Natural killer cell (primary cell): Measurements from ENCODE around the gene SLC25A10. TPM values are rescaled to one million over a fixed set of nuclear protein-coding genes. Genes with fewer than 3 reads are reported as not detected.

Source experiments
- ATAC-seq, 3 donors: fragments of 150-1000 bp in 2 of 3; fragments of 200-7000 bp in 1 of 3; cut with Tn5 transposase; 1 replicate in 1 of 3; 2 replicates in 2 of 3; pipeline ENCODE4 v1.10.0; 2021; ENCODE audit warnings: mild to moderate bottlenecking in 2 of 3, moderate library complexity in 2 of 3
- DNase-seq, 2 donors: peaks; one replicate each; pipeline versions ENCODE4 v3.0.0 to v3.0.0-alpha.2; 2013 to 2021; ENCODE audit warnings: mixed read lengths in 1 of 2
- H3K27ac ChIP-seq: one replicate; pipeline ENCODE4 v1.5.1; 2013; ENCODE audit warnings: mild to moderate bottlenecking, low read length
- H3K27me3 ChIP-seq: one replicate; pipeline ENCODE4 v1.6.1; 2013; ENCODE audit warnings: low read length; ENCODE audit not compliant: control insufficient read depth, insufficient read depth
- H3K36me3 ChIP-seq: one replicate; pipeline ENCODE4 v1.6.1; 2013; ENCODE audit warnings: low read length; ENCODE audit not compliant: control insufficient read depth, insufficient read depth
- H3K4me1 ChIP-seq: one replicate; pipeline ENCODE4 v1.6.1; 2013; ENCODE audit warnings: low read length; ENCODE audit not compliant: control insufficient read depth, insufficient read depth
- H3K4me3 ChIP-seq: one replicate; pipeline ENCODE4 v1.5.1; 2013; ENCODE audit warnings: low read length
- H3K9me3 ChIP-seq: one replicate; pipeline ENCODE4 v1.6.1; 2013; ENCODE audit warnings: low read length; ENCODE audit not compliant: control insufficient read depth, insufficient read depth
- H3K27ac Mint-ChIP-seq, 2 donors: one replicate each; pipeline ENCODE4 v1.8.0; 2022; ENCODE audit warnings: mild to moderate bottlenecking in 2 of 2, mixed read lengths in 2 of 2, moderate library complexity in 1 of 2
- H3K27me3 Mint-ChIP-seq, 2 donors: one replicate each; pipeline ENCODE4 v1.8.0; 2022; ENCODE audit warnings: low read depth in 2 of 2, mixed read lengths in 2 of 2
- H3K36me3 Mint-ChIP-seq: one replicate; pipeline ENCODE4 v1.8.0; 2022; ENCODE audit warnings: mixed read lengths
- H3K4me1 Mint-ChIP-seq, 2 donors: one replicate each; pipeline ENCODE4 v1.8.0; 2022; ENCODE audit warnings: mixed read lengths in 2 of 2
- H3K4me3 Mint-ChIP-seq: one replicate; pipeline ENCODE4 v1.8.0; 2022; ENCODE audit warnings: mild to moderate bottlenecking, moderate library complexity, mixed read lengths
- H3K9me3 Mint-ChIP-seq, 2 donors: one replicate each; pipeline ENCODE4 v1.8.0; 2022; ENCODE audit warnings: mixed read lengths in 2 of 2
- WGBS: methylation state at CpG from one replicate; pipeline ENCODE4 v1.1.7; 2013; ENCODE audit warnings: missing lambda C conversion rate; ENCODE audit not compliant: insufficient coverage; 5-methylcytosine and 5-hydroxymethylcytosine counted together
- intact Hi-C: fragments of 100-400 bp; cut with micrococcal nuclease; formaldehyde crosslinking; loops from one replicate; pipeline ENCODE4 v1.14.2; 2022
- total RNA-seq, 4 donors: library from RNA; stranded (reverse); fragments of 120-200 nt in 1 of 4; gene quantifications; one replicate each; pipeline versions ENCODE4 v1.2.3 to v1.2.4, GENCODE V29; 2013 to 2022
- TF ChIP-seq, protein P1 (sequence below): fragments of 200-600 bp; IDR thresholded peaks from one replicate; pipeline ENCODE4 v1.8.0; 2022; ENCODE audit warnings: antibody characterized with exemption

Gene SLC25A10
- total RNA-seq, 3 donors from 2014 or later (not counting 1 experiment from before 2014, with no cell fraction given) = 5.7 to 6.3 (median 5.8) TPM

DNA sequence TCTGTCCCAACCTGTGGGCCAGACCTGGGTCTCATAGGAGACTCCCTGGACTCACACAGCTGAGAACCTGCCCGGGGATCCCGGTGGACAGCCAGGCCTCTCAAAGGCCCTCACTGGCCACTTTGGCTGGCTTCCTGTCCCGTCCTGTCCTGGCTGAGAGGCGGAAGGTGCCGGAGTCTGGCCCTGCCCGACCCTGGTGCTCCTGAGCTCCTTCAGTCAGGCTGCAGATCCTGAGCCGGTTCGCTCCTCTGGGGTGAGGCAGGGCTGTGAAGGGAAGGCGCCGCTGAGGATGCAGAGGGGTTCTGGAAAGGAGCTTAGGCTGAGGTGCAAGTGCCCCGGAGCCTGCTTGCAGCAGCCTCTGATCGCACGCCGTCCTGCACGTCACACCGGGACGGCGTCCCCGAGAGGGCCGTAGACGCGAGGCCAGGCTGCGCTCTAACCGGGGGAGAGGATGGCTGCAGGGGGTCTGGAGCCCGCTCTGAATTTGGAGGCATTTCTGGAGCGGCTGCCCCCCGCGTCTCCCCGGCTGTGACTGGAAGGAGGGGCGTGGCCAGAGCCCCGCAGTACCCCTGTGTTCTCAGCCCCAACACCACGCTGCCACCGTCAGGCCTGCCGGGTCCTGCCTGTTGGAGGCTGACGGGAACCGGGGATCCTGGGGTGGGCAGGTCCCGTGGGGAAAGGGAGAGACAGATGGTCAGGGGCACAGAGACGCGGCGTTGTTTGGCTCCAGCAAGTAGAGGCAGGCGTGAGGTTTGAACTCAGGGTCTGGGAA lies 24.1 kb upstream of the SLC25A10 start:
- no peaks in the 10 kb centered on the region for H3K27me3 ChIP-seq
- Mint-ChIP-seq H3K9me3 (no peaks in the 10 kb centered on the region), H3K4me3 (no peak overlapping the region), H3K27me3 (no peaks in the 10 kb centered on the region), H3K36me3 (no peaks in the 10 kb centered on the region), H3K27ac (no peak overlapping the region), H3K4me1 (peaks cover 18 to 40% of the 10 kb centered on the region in 2 donors)
- DNase-seq = no peak
- H3K27ac ChIP-seq = no peak overlapping the region
- TF ChIP-seq, protein P1, sequence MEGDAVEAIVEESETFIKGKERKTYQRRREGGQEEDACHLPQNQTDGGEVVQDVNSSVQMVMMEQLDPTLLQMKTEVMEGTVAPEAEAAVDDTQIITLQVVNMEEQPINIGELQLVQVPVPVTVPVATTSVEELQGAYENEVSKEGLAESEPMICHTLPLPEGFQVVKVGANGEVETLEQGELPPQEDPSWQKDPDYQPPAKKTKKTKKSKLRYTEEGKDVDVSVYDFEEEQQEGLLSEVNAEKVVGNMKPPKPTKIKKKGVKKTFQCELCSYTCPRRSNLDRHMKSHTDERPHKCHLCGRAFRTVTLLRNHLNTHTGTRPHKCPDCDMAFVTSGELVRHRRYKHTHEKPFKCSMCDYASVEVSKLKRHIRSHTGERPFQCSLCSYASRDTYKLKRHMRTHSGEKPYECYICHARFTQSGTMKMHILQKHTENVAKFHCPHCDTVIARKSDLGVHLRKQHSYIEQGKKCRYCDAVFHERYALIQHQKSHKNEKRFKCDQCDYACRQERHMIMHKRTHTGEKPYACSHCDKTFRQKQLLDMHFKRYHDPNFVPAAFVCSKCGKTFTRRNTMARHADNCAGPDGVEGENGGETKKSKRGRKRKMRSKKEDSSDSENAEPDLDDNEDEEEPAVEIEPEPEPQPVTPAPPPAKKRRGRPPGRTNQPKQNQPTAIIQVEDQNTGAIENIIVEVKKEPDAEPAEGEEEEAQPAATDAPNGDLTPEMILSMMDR = no peak
- ATAC-seq = no peak
- H3K4me3 ChIP-seq = no peak overlapping the region
- H3K36me3 ChIP-seq = peaks cover 58% of the 10 kb centered on the region
- intact Hi-C loops = no loop called here
- 96% methylated on average over 41 of the region's 41 CpGs for WGBS
- no peaks in the 10 kb centered on the region for H3K9me3 ChIP-seq
- peaks cover 21% of the 10 kb centered on the region for H3K4me1 ChIP-seq

GRCh38 chr17:81688616-81689015 lies 23.5 kb upstream of the SLC25A10 start:
- peaks cover 63% of the 10 kb centered on the region for H3K36me3 ChIP-seq
- ATAC-seq (no peak), DNase-seq (no peak)
- no peaks in the 10 kb centered on the region for H3K27me3 ChIP-seq
- no peaks in the 10 kb centered on the region for H3K9me3 Mint-ChIP-seq
- no peak overlapping the region for H3K4me3 Mint-ChIP-seq
- H3K27ac Mint-ChIP-seq = no peak overlapping the region
- H3K27ac ChIP-seq = no peak overlapping the region
- 95% methylated on average over 14 of the region's 14 CpGs for WGBS
- H3K4me1 Mint-ChIP-seq = peaks cover 18 to 38% of the 10 kb centered on the region in 2 donors
- H3K9me3 ChIP-seq = no peaks in the 10 kb centered on the region
- no peaks in the 10 kb centered on the region for H3K36me3 Mint-ChIP-seq
- H3K27me3 Mint-ChIP-seq = no peaks in the 10 kb centered on the region
- TF ChIP-seq, protein P1 = no peak
- peaks cover 18% of the 10 kb centered on the region for H3K4me1 ChIP-seq
- intact Hi-C loops = no loop called here
- no peak overlapping the region for H3K4me3 ChIP-seq

GRCh38 chr17:81690066-81690465 lies 22.0 kb upstream of the SLC25A10 start:
- H3K4me1 ChIP-seq = peaks cover 9% of the 10 kb centered on the region
- no peak overlapping the region for H3K27ac Mint-ChIP-seq
- H3K4me1 Mint-ChIP-seq = peaks cover 11 to 31% of the 10 kb centered on the region in 2 donors
- WGBS = 94% methylated on average over 18 of the region's 18 CpGs
- no peaks in the 10 kb centered on the region for H3K9me3 Mint-ChIP-seq
- H3K36me3 ChIP-seq = peaks cover 77% of the 10 kb centered on the region
- H3K27me3 Mint-ChIP-seq = no peaks in the 10 kb centered on the region
- no peaks in the 10 kb centered on the region for H3K36me3 Mint-ChIP-seq
- TF ChIP-seq, protein P1 = no peak
- H3K4me3 Mint-ChIP-seq = no peak overlapping the region
- H3K27me3 ChIP-seq = no peaks in the 10 kb centered on the region
- DNase-seq = no peak
- ATAC-seq = no peak
- no peak overlapping the region for H3K4me3 ChIP-seq
- no peak overlapping the region for H3K27ac ChIP-seq
- no peaks in the 10 kb centered on the region for H3K9me3 ChIP-seq
- intact Hi-C loops = no loop called here

DNA sequence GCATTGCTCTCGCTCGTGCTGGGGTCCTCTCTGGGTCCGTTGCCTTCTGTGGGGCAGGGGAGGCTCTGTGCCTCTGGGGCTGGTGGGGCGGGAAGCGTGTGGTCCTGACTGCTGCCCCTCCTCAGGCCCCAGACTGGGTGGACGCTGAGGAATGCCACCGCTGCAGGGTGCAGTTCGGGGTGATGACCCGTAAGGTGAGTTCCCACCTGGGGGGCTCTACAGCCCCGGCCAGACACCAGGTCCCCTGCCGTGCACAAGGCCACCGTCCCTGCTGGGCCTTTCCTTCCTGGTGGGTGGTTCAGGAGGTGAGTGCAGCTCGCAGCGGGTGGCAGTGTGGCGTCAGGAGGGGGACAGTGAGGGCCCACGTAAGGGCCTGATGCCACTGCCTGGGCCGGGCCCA lies 21.5 kb upstream of the SLC25A10 start:
- Histone ChIP-seq H3K9me3 (no peaks in the 10 kb centered on the region), H3K4me3 (no peak overlapping the region), H3K27me3 (no peaks in the 10 kb centered on the region), H3K4me1 (peaks cover 4% of the 10 kb centered on the region), H3K36me3 (peaks cover 82% of the 10 kb centered on the region), H3K27ac (no peak overlapping the region)
- Mint-ChIP-seq H3K27ac (no peak overlapping the region), H3K27me3 (no peaks in the 10 kb centered on the region), H3K4me1 (peaks cover 11 to 27% of the 10 kb centered on the region in 2 donors), H3K4me3 (no peak overlapping the region), H3K36me3 (no peaks in the 10 kb centered on the region), H3K9me3 (no peaks in the 10 kb centered on the region)
- ATAC-seq = no peak
- WGBS = 94% methylated on average over 17 of the region's 17 CpGs
- TF ChIP-seq, protein P1 = no peak
- DNase-seq = no peak
- intact Hi-C loops = no loop called here
